Activated T-cell treated with anti-CD3 and anti-CD28 coated beads, Interleukin-2, amount 50 U/mL, for 4 hours (primary cell): ENCODE results near the gene ZNF236. TPM values are rescaled to one million over a fixed set of nuclear protein-coding genes. Genes with fewer than 3 reads are reported as not detected.
"Not testable (repeated sequence)": the region's sequence is repeated elsewhere in the genome, so short reads cannot be mapped to it uniquely, and the experiment has no call there.

Experiments
- ATAC-seq, 2 donors: fragments of 200-7000 bp; cut with Tn5 transposase; one replicate each; pipeline ENCODE4 v1.10.0; 2021
- DNase-seq: peaks from one replicate; pipeline ENCODE4 v3.0.0-alpha.2; 2020
- H3K27me3 Mint-ChIP-seq: one replicate; pipeline ENCODE4 v1.8.0; 2021; ENCODE audit warnings: low read depth, mixed read lengths
- H3K36me3 Mint-ChIP-seq: one replicate; pipeline ENCODE4 v1.8.0; 2022; ENCODE audit warnings: mixed read lengths; ENCODE audit not compliant: insufficient read depth
- H3K4me1 Mint-ChIP-seq: one replicate; pipeline ENCODE4 v1.8.0; 2021; ENCODE audit warnings: low read depth, mixed read lengths
- H3K4me3 Mint-ChIP-seq: one replicate; pipeline ENCODE4 v1.8.0; 2021; ENCODE audit warnings: mild to moderate bottlenecking, moderate library complexity, mixed read lengths
- H3K9me3 Mint-ChIP-seq: one replicate; pipeline ENCODE4 v1.8.0; 2021; ENCODE audit warnings: mixed read lengths
- total RNA-seq, 3 donors: library from RNA; stranded (reverse); gene quantifications; one replicate each; pipeline ENCODE4 v1.2.1, GENCODE V29; 2021

The ZNF236 gene
- total RNA-seq, 3 donors from 2014 or later, result 13.9 to 16.6 (median 15.5) TPM

GRCh38 chr18:76951456-76952247 is 129.3 kb downstream of the ZNF236 start:
- Mint-ChIP-seq H3K27me3 (no peaks in the 10 kb centered on the region), H3K9me3 (no peaks in the 10 kb centered on the region), H3K36me3 (peaks cover 35% of the 10 kb centered on the region), H3K4me1 (peaks cover 33% of the 10 kb centered on the region), H3K4me3 (no peak overlapping the region)
- DNase-seq (no peak), ATAC-seq (peak in 1 of 2 donors; percentile 63)

GRCh38 chr18:76952747-76953146 is 130.4 kb downstream of the ZNF236 start:
- ATAC-seq (no peak), DNase-seq (no peak)
- Mint-ChIP-seq H3K36me3 (peaks cover 34% of the 10 kb centered on the region), H3K9me3 (no peaks in the 10 kb centered on the region), H3K4me3 (no peak overlapping the region), H3K4me1 (peaks cover 29% of the 10 kb centered on the region), H3K27me3 (no peaks in the 10 kb centered on the region)

DNA sequence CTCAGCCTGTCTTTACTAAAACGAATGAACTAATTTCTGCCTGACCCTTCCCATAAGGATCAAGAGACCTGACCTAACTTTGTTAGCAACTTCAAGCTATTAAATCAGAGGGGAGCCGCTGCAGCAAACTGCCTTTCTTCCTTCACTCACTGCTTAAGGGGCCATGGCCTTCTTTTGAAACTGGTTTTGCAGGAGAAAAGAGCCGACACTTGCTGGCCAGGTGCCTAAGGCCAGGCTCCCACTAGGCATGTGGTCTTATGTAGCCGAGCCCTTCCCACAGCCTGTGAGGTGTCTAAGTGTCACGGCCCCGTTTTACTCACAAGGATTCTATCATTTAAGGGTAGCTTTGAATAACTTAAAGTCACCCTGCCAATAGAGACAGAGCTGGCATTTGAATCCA is 130.8 kb downstream of the ZNF236 start:
- ATAC-seq (no peak), DNase-seq (no peak)
- H3K4me1 Mint-ChIP-seq, result peaks cover 25% of the 10 kb centered on the region
- H3K4me3 Mint-ChIP-seq, result no peak overlapping the region
- H3K9me3 Mint-ChIP-seq, result no peaks in the 10 kb centered on the region
- H3K27me3 Mint-ChIP-seq, result no peaks in the 10 kb centered on the region
- peaks cover 33% of the 10 kb centered on the region for H3K36me3 Mint-ChIP-seq

GRCh38 chr18:76953583-76954233 is 131.4 kb downstream of the ZNF236 start:
- Mint-ChIP-seq H3K36me3 (peaks cover 28% of the 10 kb centered on the region), H3K4me3 (no peak overlapping the region), H3K4me1 (peaks cover 19% of the 10 kb centered on the region), H3K9me3 (no peaks in the 10 kb centered on the region), H3K27me3 (no peaks in the 10 kb centered on the region)
- no peak for DNase-seq
- no peak for ATAC-seq

DNA sequence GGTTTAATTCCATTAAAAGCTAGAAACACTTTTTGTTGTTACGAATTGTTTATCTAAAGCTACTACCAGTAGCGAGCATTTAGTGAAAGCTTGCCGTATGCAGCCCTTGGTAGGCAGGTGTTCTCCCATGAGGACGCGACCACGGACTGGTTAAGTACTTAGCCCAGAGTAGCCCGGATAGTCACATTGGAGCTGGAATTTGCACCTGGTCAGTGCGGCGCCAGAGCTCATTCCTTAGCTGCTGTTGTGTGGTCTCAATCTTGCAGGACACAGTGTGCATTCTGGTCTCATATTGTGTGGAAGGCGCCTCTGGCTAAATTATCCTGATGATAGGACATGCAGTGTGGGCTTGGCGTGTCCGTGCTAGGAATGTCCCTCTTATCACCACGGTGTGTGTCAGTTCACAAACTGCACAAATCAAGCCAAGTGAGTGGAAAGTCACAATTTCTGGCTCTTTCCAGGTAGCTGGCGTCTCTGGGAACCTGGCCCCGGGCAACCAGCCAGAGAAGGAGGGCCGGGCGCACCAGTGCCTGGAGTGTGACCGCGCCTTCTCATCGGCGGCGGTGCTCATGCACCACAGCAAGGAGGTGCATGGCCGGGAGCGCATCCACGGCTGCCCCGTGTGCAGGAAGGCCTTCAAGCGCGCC is 133.3 kb downstream of the ZNF236 start:
- Mint-ChIP-seq H3K9me3 (no peaks in the 10 kb centered on the region), H3K36me3 (peaks cover 40% of the 10 kb centered on the region), H3K27me3 (no peaks in the 10 kb centered on the region), H3K4me1 (peaks cover 12% of the 10 kb centered on the region), H3K4me3 (no peak overlapping the region)
- DNase-seq (no peak), ATAC-seq (no peak)

GRCh38 chr18:76956648-76957047 is 134.3 kb downstream of the ZNF236 start:
- Mint-ChIP-seq H3K27me3 (no peaks in the 10 kb centered on the region), H3K4me1 (peaks cover 5% of the 10 kb centered on the region), H3K4me3 (no peak overlapping the region), H3K9me3 (no peaks in the 10 kb centered on the region), H3K36me3 (peaks cover 44% of the 10 kb centered on the region)
- DNase-seq (no peak), ATAC-seq (no peak)

DNA sequence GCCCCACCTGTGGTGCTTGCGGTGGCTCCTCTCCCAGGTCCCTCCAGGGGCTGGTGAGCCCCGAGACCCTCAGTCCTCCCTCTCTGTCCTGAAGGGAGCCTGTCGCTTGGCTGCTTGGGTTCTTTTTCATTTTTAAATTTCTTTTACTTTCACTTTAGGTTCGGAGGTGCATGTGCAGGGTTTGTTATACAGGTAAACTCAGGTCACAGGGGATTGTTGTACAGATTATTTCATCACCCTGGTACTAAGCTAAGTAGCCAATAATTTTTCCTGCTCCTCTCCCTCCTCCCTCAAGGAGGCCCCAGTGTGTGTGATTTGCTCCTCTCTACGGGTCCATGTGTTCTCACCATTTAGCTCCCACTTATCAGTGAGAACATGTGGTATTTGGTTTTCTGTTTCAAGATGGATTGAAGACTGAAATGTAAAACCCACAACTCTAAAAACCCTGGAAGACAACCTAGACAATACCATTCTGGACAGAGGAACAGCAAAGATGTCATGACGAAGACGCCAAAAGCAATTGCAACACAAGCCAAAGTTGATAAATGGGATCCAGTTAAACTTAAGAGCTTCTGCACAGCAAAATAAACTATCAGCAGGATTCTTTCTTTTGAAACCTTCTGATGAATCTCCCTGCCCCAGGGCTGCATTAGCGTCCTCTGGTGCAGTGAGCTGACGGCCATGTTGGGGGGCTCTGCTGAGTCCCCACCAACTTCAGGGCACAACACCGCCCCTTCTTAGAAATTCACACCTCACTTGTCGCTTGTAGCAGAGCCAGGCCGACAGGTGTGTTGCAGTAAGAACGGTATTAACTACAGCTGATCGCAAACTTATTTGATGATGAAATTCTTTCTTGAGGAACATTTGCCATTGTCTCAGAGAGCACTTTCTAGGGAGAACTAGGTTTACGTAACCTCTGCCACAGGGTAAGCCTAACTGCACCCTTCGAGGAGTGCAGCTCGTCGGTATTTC is 135.3 kb downstream of the ZNF236 start:
- DNase-seq (no peak), ATAC-seq (no peak)
- Mint-ChIP-seq H3K36me3 (peaks cover 52% of the 10 kb centered on the region), H3K27me3 (no peaks in the 10 kb centered on the region), H3K4me3 (no peak overlapping the region), H3K4me1 (peaks cover 9% of the 10 kb centered on the region), H3K9me3 (peaks cover 5% of the 10 kb centered on the region)

GRCh38 chr18:76958692-76959341 is 136.5 kb downstream of the ZNF236 start:
- H3K9me3 Mint-ChIP-seq, result peaks cover 5% of the 10 kb centered on the region
- H3K4me1 Mint-ChIP-seq, result peaks cover 20% of the 10 kb centered on the region
- no peak for DNase-seq
- no peak overlapping the region for H3K4me3 Mint-ChIP-seq
- no peak for ATAC-seq
- no peaks in the 10 kb centered on the region for H3K27me3 Mint-ChIP-seq
- H3K36me3 Mint-ChIP-seq, result peaks cover 58% of the 10 kb centered on the region

DNA sequence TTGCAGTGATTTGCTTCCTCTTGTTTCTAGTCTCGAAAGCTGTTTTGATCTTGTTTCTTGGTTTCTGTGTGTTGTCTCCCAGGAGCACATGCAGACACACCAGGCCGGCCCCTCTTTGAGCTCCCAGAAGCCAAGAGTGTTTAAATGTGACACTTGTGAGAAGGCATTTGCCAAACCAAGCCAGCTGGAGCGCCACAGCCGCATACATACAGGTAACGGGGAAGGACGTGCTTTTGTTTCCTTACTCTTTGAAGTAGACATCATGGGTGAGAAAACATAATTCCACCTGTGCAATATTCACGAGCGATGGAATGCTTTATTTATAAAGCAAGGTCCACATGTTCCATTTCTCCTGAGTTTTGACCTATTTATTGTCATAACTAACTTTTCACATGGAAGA is 137.2 kb downstream of the ZNF236 start:
- H3K36me3 Mint-ChIP-seq, result peaks cover 62% of the 10 kb centered on the region

GRCh38 chr18:76960528-76961035 is 138.2 kb downstream of the ZNF236 start:
- no peak for DNase-seq
- no peaks in the 10 kb centered on the region for H3K27me3 Mint-ChIP-seq
- no peak overlapping the region for H3K4me3 Mint-ChIP-seq
- ATAC-seq, result no peak
- H3K4me1 Mint-ChIP-seq, result peaks cover 35% of the 10 kb centered on the region
- peaks cover 5% of the 10 kb centered on the region for H3K9me3 Mint-ChIP-seq
- H3K36me3 Mint-ChIP-seq, result peaks cover 62% of the 10 kb centered on the region

More for the DNA sequence above, 137.2 kb downstream of the ZNF236 start:
- H3K4me3 Mint-ChIP-seq, result no peak overlapping the region
- H3K9me3 Mint-ChIP-seq, result peaks cover 5% of the 10 kb centered on the region
- no peak for DNase-seq
- no peak for ATAC-seq
- no peaks in the 10 kb centered on the region for H3K27me3 Mint-ChIP-seq
- peaks cover 27% of the 10 kb centered on the region for H3K4me1 Mint-ChIP-seq

- ATAC-seq, result no peak
These were observed 140.5 kb downstream of the ZNF236 start for GRCh38 chr18:76962851-76963250.

GRCh38 chr18:76963936-76964335 is 141.6 kb downstream of the ZNF236 start:
- Mint-ChIP-seq H3K4me1 (peaks cover 32% of the 10 kb centered on the region), H3K36me3 (peaks cover 52% of the 10 kb centered on the region), H3K27me3 (no peaks in the 10 kb centered on the region), H3K9me3 (peaks cover 5% of the 10 kb centered on the region), H3K4me3 (peak overlapping the region; percentile 5)
- ATAC-seq, result no peak
- DNase-seq, result no peak

More at GRCh38 chr18:76962851-76963250, 140.5 kb downstream of the ZNF236 start:
- Mint-ChIP-seq H3K27me3 (no peaks in the 10 kb centered on the region), H3K4me1 (peaks cover 32% of the 10 kb centered on the region), H3K36me3 (peaks cover 53% of the 10 kb centered on the region), H3K4me3 (no peak overlapping the region), H3K9me3 (peaks cover 5% of the 10 kb centered on the region)
- DNase-seq, result no peak

- H3K36me3 Mint-ChIP-seq, result peaks cover 37% of the 10 kb centered on the region
- H3K27me3 Mint-ChIP-seq, ATAC-seq: not testable (repeated sequence)
These were observed 143.3 kb downstream of the ZNF236 start for GRCh38 chr18:76965555-76966151.

More at GRCh38 chr18:76965555-76966151, 143.3 kb downstream of the ZNF236 start:
- not testable (repeated sequence) for H3K9me3 Mint-ChIP-seq, DNase-seq, H3K4me3 Mint-ChIP-seq
- H3K4me1 Mint-ChIP-seq, result peaks cover 33% of the 10 kb centered on the region
